GM23248 (cell line): ENCODE data around the gene NFKBIE. TPM values are rescaled to one million over a fixed set of nuclear protein-coding genes. Genes with fewer than 3 reads are reported as not detected.

ENCODE experiments used
- DNase-seq: peaks from one replicate; pipeline ENCODE4 v3.0.0-alpha.2; 2015
- H2AFZ ChIP-seq: fragments of 200-600 bp; sonication (generic); 2 replicates; pipeline ENCODE4 v1.6.1; 2016; ENCODE audit warnings: antibody characterized with exemption
- H3F3A ChIP-seq: fragments of 200-600 bp; sonication (generic); 2 replicates; pipeline ENCODE4 v1.6.1; 2016; ENCODE audit warnings: mild to moderate bottlenecking, antibody characterized with exemption, mixed run types; ENCODE audit not compliant: insufficient read depth
- H3K27ac ChIP-seq: fragments of 200-600 bp; sonication (generic); 2 replicates; pipeline ENCODE4 v1.5.1; 2016; ENCODE audit warnings: mild to moderate bottlenecking
- H3K27me3 ChIP-seq: fragments of 200-600 bp; sonication (generic); replicated peaks from 2 replicates; pipeline ENCODE4 v1.6.1; 2016; ENCODE audit warnings: mild to moderate bottlenecking; ENCODE audit not compliant: insufficient read depth
- H3K36me3 ChIP-seq: fragments of 200-600 bp; sonication (generic); 2 replicates; pipeline ENCODE4 v1.6.1; 2016; ENCODE audit warnings: low read depth, mild to moderate bottlenecking
- H3K4me1 ChIP-seq: fragments of 200-600 bp; sonication (generic); 2 replicates; pipeline ENCODE4 v1.6.1; 2016; ENCODE audit warnings: mild to moderate bottlenecking; ENCODE audit not compliant: insufficient read depth
- H3K4me2 ChIP-seq: fragments of 200-600 bp; sonication (generic); one replicate; pipeline ENCODE4 v1.6.1; 2016; ENCODE audit warnings: mild to moderate bottlenecking; ENCODE audit not compliant: unreplicated experiment
- H3K4me3 ChIP-seq: fragments of 200-600 bp; sonication (generic); 2 replicates; pipeline ENCODE4 v1.5.1; 2016; ENCODE audit warnings: mild to moderate bottlenecking
- H3K79me2 ChIP-seq: fragments of 200-600 bp; sonication (generic); 2 replicates; pipeline ENCODE4 v1.6.1; 2016; ENCODE audit warnings: mild to moderate bottlenecking; ENCODE audit not compliant: insufficient read depth
- H3K9ac ChIP-seq: fragments of 200-600 bp; sonication (generic); 2 replicates; pipeline ENCODE4 v1.6.1; 2016; ENCODE audit warnings: mild to moderate bottlenecking
- H3K9me2 ChIP-seq: fragments of 200-600 bp; sonication (generic); 2 replicates; pipeline ENCODE4 v1.6.1; 2016; ENCODE audit warnings: mixed run types, mild to moderate bottlenecking, moderate library complexity; ENCODE audit not compliant: insufficient read depth
- H3K9me3 ChIP-seq: fragments of 200-600 bp; sonication (generic); one replicate; pipeline ENCODE4 v1.6.1; 2017; ENCODE audit warnings: low read depth
- H4K20me1 ChIP-seq: fragments of 200-600 bp; sonication (generic); 2 replicates; pipeline ENCODE4 v1.6.0; 2016; ENCODE audit not compliant: insufficient read depth
- EZH2 ChIP-seq: fragments of 200-600 bp; sonication (generic); IDR thresholded peaks from 2 replicates; pipeline ENCODE4 v1.6.1; 2018; ENCODE audit warnings: antibody characterized with exemption, mild to moderate bottlenecking; ENCODE audit not compliant: insufficient read depth, poor library complexity, severe bottlenecking
- EZH2phosphoT487 ChIP-seq: fragments of 200-600 bp; sonication (generic); IDR thresholded peaks from 2 replicates; pipeline ENCODE4 v1.6.1; 2018; ENCODE audit warnings: antibody characterized with exemption, moderate library complexity, mild to moderate bottlenecking, low read depth; ENCODE audit not compliant: insufficient read depth
- WGBS, 2 experiments: methylation state at CpG; one replicate each; pipeline ENCODE4 v1.1.6; 2015 to 2017; ENCODE audit warnings: low lambda C conversion rate in 2 of 2, low coverage in 1 of 2; ENCODE audit errors: missing lambda C conversion rate in 2 of 2; 5-methylcytosine and 5-hydroxymethylcytosine counted together
- in situ Hi-C: fragments of 300-500 bp; cut with MboI; formaldehyde crosslinking; loops from 2 replicates; pipeline ENCODE4 v1.15.0; 2020
- polyA plus RNA-seq: library from polyadenylated mRNA; unstranded; fragments of >200 nt; fragmentation: Nextera tagmentation; extraction: Ambion mirVana; gene quantifications from 2 replicates; pipeline ENCODE4 v1.2.1, GENCODE V29; 2016
- total RNA-seq: library from RNA; depleted of rRNA; stranded (reverse); fragments of >200 nt; shearing (Covaris generic); gene quantifications from 2 replicates; pipeline ENCODE4 v1.2.3, GENCODE V29; 2014

NFKBIE gene
- total and polyA plus RNA-seq, 2 experiments from 2014 or later: 4.5 to 6.3 TPM

DNA sequence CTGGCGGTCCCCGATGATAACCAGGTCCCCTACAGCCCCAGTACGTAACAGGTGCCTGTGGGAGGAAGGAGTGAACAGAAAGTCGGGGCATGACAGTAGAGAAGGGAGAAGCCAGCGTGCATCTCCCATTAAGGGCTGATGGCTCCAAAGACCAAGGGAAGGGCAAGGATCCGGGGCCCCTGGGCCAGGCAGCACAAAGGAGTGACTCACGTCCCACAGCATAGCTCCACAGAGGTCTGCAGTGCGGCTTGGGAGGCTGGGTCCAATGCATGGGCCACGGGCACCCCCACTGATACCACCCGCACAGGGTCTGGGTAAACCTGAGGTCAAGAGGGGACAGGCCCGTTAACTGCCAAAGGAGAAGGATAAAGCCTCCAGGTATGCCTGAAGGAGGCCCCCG is 37.5 kb upstream of the NFKBIE start:
- peaks cover 5% of the 10 kb centered on the region; the same call in 1 of the 2 replicates for H3K36me3 ChIP-seq
- no peak overlapping the region for H3K4me3 ChIP-seq
- in situ Hi-C loops: no loop called here
- no peak for TF ChIP-seq EZH2
- TF ChIP-seq EZH2phosphoT487: no peak
- 98 to 99% methylated on average over 12 of the region's 12 CpGs for WGBS, 2 experiments
- H4K20me1 ChIP-seq: no peaks in the 10 kb centered on the region
- H2AFZ ChIP-seq: no peak overlapping the region
- no peaks in the 10 kb centered on the region for H3K79me2 ChIP-seq
- H3K27me3 ChIP-seq: peaks cover 8% of the 10 kb centered on the region; the same call in 1 of the 2 replicates
- no peak for DNase-seq
- no peaks in the 10 kb centered on the region for H3K9me3 ChIP-seq
- no peak overlapping the region for H3K27ac ChIP-seq
- no peaks in the 10 kb centered on the region for H3K9me2 ChIP-seq
- H3K4me1 ChIP-seq: no peaks in the 10 kb centered on the region
- H3F3A ChIP-seq: peaks cover 6% of the 10 kb centered on the region; the same call in 1 of the 2 replicates
- no peak overlapping the region for H3K4me2 ChIP-seq
- no peak overlapping the region for H3K9ac ChIP-seq

DNA sequence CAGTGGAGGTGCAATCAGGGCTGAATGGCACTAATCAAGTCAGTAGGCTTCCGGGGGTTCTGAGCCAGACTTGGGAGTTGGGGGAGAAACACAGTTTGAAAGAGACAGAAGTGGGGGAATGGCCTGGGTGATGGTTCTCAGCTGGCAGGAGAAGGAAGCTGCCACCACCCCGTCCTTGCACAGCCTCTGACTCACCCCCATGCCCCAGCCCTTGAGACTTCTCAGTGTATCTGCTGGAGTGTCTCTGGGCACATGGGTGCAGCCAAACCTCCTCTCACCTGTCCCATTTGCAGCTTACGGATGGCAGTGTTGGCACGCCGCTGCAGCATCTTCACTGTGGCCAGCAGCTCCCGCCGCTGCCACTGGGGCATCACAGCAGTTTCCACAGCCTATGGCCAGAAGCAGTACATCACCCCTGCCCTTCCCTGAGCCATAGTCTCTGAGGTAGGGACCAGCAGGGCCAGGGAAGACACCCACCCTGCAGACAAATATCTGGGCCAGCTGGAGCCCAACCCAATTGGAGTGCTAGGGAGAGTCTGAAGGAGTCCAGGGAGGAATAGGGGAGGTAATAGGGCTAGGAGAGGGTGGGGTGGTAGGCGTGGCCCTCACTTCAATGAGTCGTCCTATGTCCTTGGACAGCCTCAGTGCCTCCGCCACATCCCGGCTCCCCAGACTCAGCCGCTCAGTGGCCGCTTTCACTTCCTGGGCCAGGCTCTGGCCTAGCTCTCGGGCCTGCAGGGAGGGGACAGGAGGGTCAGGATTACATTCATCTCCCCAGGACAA is 36.6 kb upstream of the NFKBIE start:
- Histone ChIP-seq H3K27ac (no peak overlapping the region), H3K79me2 (no peaks in the 10 kb centered on the region), H3K36me3 (peaks cover 5% of the 10 kb centered on the region; the same call in 1 of the 2 replicates), H3K9me3 (no peaks in the 10 kb centered on the region), H2AFZ (no peak overlapping the region), H3K4me3 (no peak overlapping the region), H3K9ac (no peak overlapping the region), H3K4me2 (no peak overlapping the region), H3F3A (peaks cover 6% of the 10 kb centered on the region; the same call in 1 of the 2 replicates), H3K4me1 (no peaks in the 10 kb centered on the region), H3K9me2 (no peaks in the 10 kb centered on the region), H3K27me3 (peaks cover 16% of the 10 kb centered on the region), H4K20me1 (no peaks in the 10 kb centered on the region)
- whole genome bisulfite sequencing, 2 experiments: 91 to 92% methylated on average over 14 of the region's 14 CpGs
- DNase-seq: no peak
- no peak for TF ChIP-seq EZH2phosphoT487
- no peak for TF ChIP-seq EZH2
- in situ Hi-C loops: no loop called here

DNA sequence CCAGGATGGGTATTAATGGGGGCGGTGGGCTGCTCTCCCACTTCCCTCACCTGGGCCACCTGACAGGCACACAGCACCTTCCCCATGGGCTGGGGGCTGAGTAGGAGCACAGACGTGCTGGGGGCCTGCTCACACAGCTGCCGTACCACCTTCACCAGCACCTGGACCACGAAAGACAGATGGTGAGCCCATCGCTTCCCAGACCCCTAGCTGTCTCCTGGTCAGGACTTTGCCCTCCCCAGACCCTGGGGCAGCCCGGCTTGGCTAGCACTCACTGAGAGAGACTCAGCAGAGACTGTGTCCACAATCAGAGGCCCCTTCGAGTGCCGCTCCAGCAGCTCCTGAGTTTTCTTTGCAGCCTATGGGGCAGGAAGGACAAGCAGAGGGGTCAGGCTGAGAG is 35.8 kb upstream of the NFKBIE start:
- peaks cover 4% of the 10 kb centered on the region; the same call in 1 of the 2 replicates for H3K36me3 ChIP-seq
- no peaks in the 10 kb centered on the region for H3K9me3 ChIP-seq
- WGBS, 2 experiments: 87 to 92% methylated on average over 8 of the region's 8 CpGs

DNA sequence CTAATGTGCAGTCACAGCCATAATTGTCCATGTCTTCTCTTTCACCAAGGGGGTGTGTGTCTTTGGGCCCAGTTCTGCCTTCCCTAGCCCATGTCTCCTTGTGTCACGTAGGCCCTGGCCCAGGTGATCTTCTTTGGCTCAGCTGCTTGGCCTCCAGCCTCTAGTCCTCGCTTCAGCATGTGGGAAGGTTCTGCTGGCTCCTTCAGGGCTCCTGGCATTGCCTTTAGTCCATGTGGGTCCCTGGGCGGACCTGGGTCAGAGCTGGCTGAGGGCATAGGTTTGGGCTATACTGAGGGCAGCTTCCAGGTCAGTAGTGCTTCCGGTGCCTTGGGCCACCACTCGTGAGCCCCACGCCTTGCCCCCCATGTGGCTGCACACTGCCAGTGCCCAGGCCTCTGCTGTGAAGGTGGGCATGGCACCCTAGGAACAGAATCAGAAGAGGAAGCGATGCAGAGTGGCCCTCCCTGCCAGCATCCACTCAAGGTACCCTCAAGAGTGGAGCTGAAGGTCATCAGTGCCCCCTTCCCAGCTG is 35.0 kb upstream of the NFKBIE start:
- peaks cover 32% of the 10 kb centered on the region for H3K27me3 ChIP-seq
- in situ Hi-C loops: no loop called here
- H3K36me3 ChIP-seq: no peaks in the 10 kb centered on the region; the same call in 1 of the 2 replicates
- H3K9me2 ChIP-seq: no peaks in the 10 kb centered on the region
- H3F3A ChIP-seq: peaks cover 6% of the 10 kb centered on the region; the same call in 1 of the 2 replicates
- no peak overlapping the region for H3K4me2 ChIP-seq
- H4K20me1 ChIP-seq: no peaks in the 10 kb centered on the region
- H3K27ac ChIP-seq: no peak overlapping the region
- DNase-seq: no peak
- no peak overlapping the region for H3K9ac ChIP-seq
- TF ChIP-seq EZH2 (no peak), EZH2phosphoT487 (no peak)
- no peak overlapping the region for H3K4me3 ChIP-seq
- H3K9me3 ChIP-seq: no peaks in the 10 kb centered on the region
- 85 to 90% methylated on average over 7 of the region's 7 CpGs for WGBS, 2 experiments
- H3K79me2 ChIP-seq: no peaks in the 10 kb centered on the region
- no peaks in the 10 kb centered on the region for H3K4me1 ChIP-seq
- no peak overlapping the region for H2AFZ ChIP-seq

More for the DNA sequence above, 35.8 kb upstream of the NFKBIE start:
- Histone ChIP-seq H3K79me2 (no peaks in the 10 kb centered on the region), H3K9me2 (no peaks in the 10 kb centered on the region), H2AFZ (no peak overlapping the region), H3K4me2 (no peak overlapping the region), H3K4me3 (no peak overlapping the region), H3K27me3 (peaks cover 25% of the 10 kb centered on the region), H3K27ac (no peak overlapping the region), H4K20me1 (no peaks in the 10 kb centered on the region), H3K4me1 (no peaks in the 10 kb centered on the region), H3F3A (peaks cover 6% of the 10 kb centered on the region; the same call in 1 of the 2 replicates), H3K9ac (no peak overlapping the region)
- no peak for DNase-seq
- in situ Hi-C loops: no loop called here
- TF ChIP-seq EZH2phosphoT487 (no peak), EZH2 (no peak)
